H1 (cell line): ENCODE data around the gene EPX. TPM values are rescaled to one million over a fixed set of nuclear protein-coding genes. Genes with fewer than 3 reads are reported as not detected.

Source experiments
- CBX8 ChIP-seq: fragments of 300-800, 300-1000 bp; sonication (generic); IDR thresholded peaks from 2 replicates; pipeline ENCODE4 v1.7.1; 2016; ENCODE audit warnings: low read depth, low read length, borderline replicate concordance
- CHD1 ChIP-seq: IDR thresholded peaks from 2 replicates; pipeline ENCODE4 v1.6.1; 2012; ENCODE audit warnings: low read depth, low read length, improper control_type of control experiment
- EGR1 ChIP-seq: IDR thresholded peaks from 2 replicates; pipeline ENCODE4 v1.6.1; 2011; ENCODE audit warnings: low read depth, low read length, borderline replicate concordance
- GABPA ChIP-seq: IDR thresholded peaks from 2 replicates; pipeline ENCODE4 v1.6.1; 2011; ENCODE audit warnings: mild to moderate bottlenecking, low read length, moderate library complexity, borderline replicate concordance; ENCODE audit not compliant: insufficient read depth
- POU5F1 ChIP-seq: IDR thresholded peaks from 2 replicates; pipeline ENCODE4 v1.6.1; 2011; ENCODE audit warnings: low read depth, mild to moderate bottlenecking, low read length, moderate library complexity
- SUZ12 ChIP-seq: fragments of 200-600 bp; sonication (generic); IDR thresholded peaks from 2 replicates; pipeline ENCODE4 v1.6.1; 2012; ENCODE audit warnings: mild to moderate bottlenecking, inconsistent platforms, low read length, moderate library complexity, mixed read lengths
- TAF1 ChIP-seq: IDR thresholded peaks from 2 replicates; pipeline ENCODE4 v1.6.1; 2011; ENCODE audit warnings: mild to moderate bottlenecking, low read depth, low read length
- TAF7 ChIP-seq: optimal IDR thresholded peaks from 2 replicates; pipeline ENCODE3; 2011; ENCODE audit warnings: low read depth, mild to moderate bottlenecking, inconsistent platforms, low read length, moderate library complexity, borderline replicate concordance
- TBP ChIP-seq: IDR thresholded peaks from 2 replicates; pipeline ENCODE4 v1.6.1; 2011; ENCODE audit warnings: low read depth, low read length, improper control_type of control experiment
- polyA plus RNA-seq, 7 experiments: library from polyadenylated mRNA; depleted of rRNA in 3 of 7; stranded (reverse) in 5 of 7; unstranded in 2 of 7; fragments of >200 nt in 5 of 7; fragments of 200-250 nt in 2 of 7; gene quantifications; 1 replicate in 5 of 7; 2 replicates in 1 of 7; 4 replicates in 1 of 7; pipeline versions ENCODE4 v1.2.1 to v1.2.3, GENCODE V29; 2011 to 2013; ENCODE audit warnings: missing spikeins in 2 of 7, mixed read lengths in 2 of 7
- total RNA-seq: library from RNA; stranded (reverse); fragmentation: NEBNext Ultra II Directional; extraction: Animal tissue kit (Norgen Biotek cat#: 25700); gene quantifications from 2 replicates; pipeline ENCODE4 v1.2.1, GENCODE V29; 2021

Gene EPX
- total and polyA plus RNA-seq, 2 of the 8 experiments (the other 6 are each of a cell fraction or from before 2014, with no cell fraction given), result not detected

DNA sequence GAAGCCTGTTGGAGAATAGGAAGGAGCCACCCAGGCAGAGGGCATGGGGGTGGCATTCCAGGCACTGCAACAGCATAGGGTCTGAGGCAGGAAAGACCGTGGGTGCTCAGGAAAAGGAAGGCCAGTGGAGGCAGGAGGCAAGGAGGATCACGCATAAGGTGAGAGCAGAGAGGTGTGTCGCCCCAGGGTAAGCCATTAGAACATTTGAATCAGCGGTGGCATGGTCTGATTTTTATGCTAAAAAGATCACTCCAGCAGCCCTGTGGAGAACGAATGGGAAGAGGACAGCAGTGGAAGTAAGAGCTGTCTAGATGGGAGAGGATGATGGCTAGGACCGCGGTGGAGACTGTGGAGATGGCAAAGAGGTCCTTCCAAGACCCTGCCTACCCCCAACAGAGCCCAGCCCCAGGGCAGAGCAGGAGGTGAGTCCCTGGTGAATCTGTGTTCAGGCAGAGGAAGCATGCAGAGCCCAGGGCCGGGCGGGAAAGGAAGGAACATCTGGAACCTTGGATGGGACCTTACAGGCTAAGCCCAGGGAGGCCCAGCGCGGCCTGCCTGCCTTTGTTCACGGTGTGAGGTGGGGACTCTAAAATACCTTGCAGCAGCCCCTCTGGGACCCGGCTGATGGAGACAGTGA, 53.7 kb downstream of the EPX start (continued):
- no peak for TF ChIP-seq GABPA
- TF ChIP-seq TAF7, result no peak
- no peak for TF ChIP-seq CBX8
- no peak for TF ChIP-seq EGR1
- no peak for TF ChIP-seq SUZ12
- TF ChIP-seq CHD1, result no peak
- no peak for TF ChIP-seq TBP
- no peak for TF ChIP-seq TAF1
- TF ChIP-seq POU5F1, result no peak
